HepG2 (cell line): ENCODE measurements around the gene CDO1. TPM values are rescaled to one million over a fixed set of nuclear protein-coding genes. Genes with fewer than 3 reads are reported as not detected.

Source experiments
- ATF7-NPFF ChIP-seq: sonication (generic); formaldehyde crosslinking; IDR thresholded peaks from 2 replicates; pipeline ENCODE4 v1.8.1; 2023; ENCODE audit warnings: mild to moderate bottlenecking, low read depth, missing genetic modification reagents, moderate library complexity
- DNMT1 ChIP-seq: sonication (generic); formaldehyde crosslinking; IDR thresholded peaks from 2 replicates; pipeline ENCODE4 v1.5.1; 2020; ENCODE audit warnings: mild to moderate bottlenecking, missing genetic modification reagents
- ETV5 ChIP-seq: IDR thresholded peaks from 2 replicates; pipeline ENCODE4 v1.6.1; 2018; ENCODE audit warnings: missing biosample characterization, missing genetic modification reagents, inconsistent platforms, borderline replicate concordance
- GATAD1 ChIP-seq: IDR thresholded peaks from 2 replicates; pipeline ENCODE4 v1.6.1; 2016; ENCODE audit warnings: missing genetic modification reagents, missing compliant biosample characterization
- HMG20A ChIP-seq: IDR thresholded peaks from 2 replicates; pipeline ENCODE4 v1.6.1; 2016; ENCODE audit warnings: borderline replicate concordance
- KLF12 ChIP-seq: sonication (generic); formaldehyde crosslinking; IDR thresholded peaks from 2 replicates; pipeline ENCODE4 v1.4.0; 2020; ENCODE audit warnings: missing genetic modification reagents, borderline replicate concordance
- SMARCE1 ChIP-seq: fragments of 450-650 bp; IDR thresholded peaks from 2 replicates; pipeline ENCODE4 v1.6.1; 2017; ENCODE audit warnings: borderline replicate concordance
- TARDBP ChIP-seq: sonication (generic); formaldehyde crosslinking; IDR thresholded peaks from 2 replicates; pipeline ENCODE4 v1.8.0; 2022; ENCODE audit warnings: mild to moderate bottlenecking, missing genetic modification reagents
- TOPORS ChIP-seq: sonication (generic); formaldehyde crosslinking; IDR thresholded peaks from 2 replicates; pipeline ENCODE4 v1.8.0; 2023; ENCODE audit warnings: mild to moderate bottlenecking, missing genetic modification reagents
- ZBTB38 ChIP-seq: sonication (generic); formaldehyde crosslinking; IDR thresholded peaks from 2 replicates; pipeline ENCODE4 v1.5.1; 2020; ENCODE audit warnings: mild to moderate bottlenecking, missing genetic modification reagents
- ZNF121 ChIP-seq: sonication (generic); formaldehyde crosslinking; IDR thresholded peaks from 2 replicates; pipeline ENCODE4 v1.5.0; 2020; ENCODE audit warnings: mild to moderate bottlenecking, missing genetic modification reagents
- ZNF281 ChIP-seq: sonication (generic); formaldehyde crosslinking; IDR thresholded peaks from 2 replicates; pipeline ENCODE4 v1.4.0; 2020; ENCODE audit warnings: missing genetic modification reagents, borderline replicate concordance
- ZNF30 ChIP-seq: sonication (generic); formaldehyde crosslinking; IDR thresholded peaks from 2 replicates; pipeline ENCODE4 v1.5.0; 2020; ENCODE audit warnings: mild to moderate bottlenecking, missing genetic modification reagents
- ZNF543 ChIP-seq: sonication (generic); formaldehyde crosslinking; IDR thresholded peaks from 2 replicates; pipeline ENCODE4 v1.4.0; 2020; ENCODE audit warnings: mild to moderate bottlenecking, missing genetic modification reagents
- ZNF790 ChIP-seq: sonication (generic); formaldehyde crosslinking; IDR thresholded peaks from 2 replicates; pipeline ENCODE4 v1.8.0; 2022; ENCODE audit warnings: missing genetic modification reagents, mild to moderate bottlenecking, borderline replicate concordance
- ZNF850 ChIP-seq: sonication (generic); formaldehyde crosslinking; conservative IDR thresholded peaks from 2 replicates; pipeline ENCODE4 v1.9.0; 2021; ENCODE audit warnings: mild to moderate bottlenecking, missing genetic modification reagents
- polyA plus RNA-seq, 8 experiments: library from polyadenylated mRNA; depleted of rRNA in 3 of 8; stranded (reverse) in 7 of 8; unstranded in 1 of 8; fragments of >200 nt; fragmentation: Illumina TruSeq in 4 of 8; extraction: Trizol in 4 of 8; gene quantifications; 2 replicates each; pipeline versions ENCODE4 v1.2.1 to v1.2.3, GENCODE V29; 2011 to 2016; ENCODE audit warnings: low read depth in 4 of 8, missing spikeins in 1 of 8, mixed read lengths in 1 of 8; ENCODE audit not compliant: insufficient read depth in 1 of 8
- total RNA-seq, 5 experiments: library from RNA; depleted of rRNA; stranded (reverse); fragments of >200 nt; fragmentation: Illumina TruSeq; extraction: Trizol; gene quantifications; 2 replicates each; pipeline ENCODE4 v1.2.3, GENCODE V29; 2016; ENCODE audit warnings: low read depth in 1 of 5
- TF ChIP-seq, protein P1 (sequence below): sonication (generic); formaldehyde crosslinking; IDR thresholded peaks from 2 replicates; pipeline ENCODE4 v1.4.0; 2020; ENCODE audit warnings: missing genetic modification reagents
- TF ChIP-seq, protein P2 (sequence below): IDR thresholded peaks from 2 replicates; pipeline ENCODE4 v1.6.1; 2012; ENCODE audit warnings: inconsistent platforms
- TF ChIP-seq, protein P3 (sequence below): sonication (generic); formaldehyde crosslinking; IDR thresholded peaks from 2 replicates; pipeline ENCODE4 v1.4.0; 2020; ENCODE audit warnings: mild to moderate bottlenecking, missing genetic modification reagents

The CDO1 gene
- total and polyA plus RNA-seq, 2 of the 13 experiments (the other 11 are each of a cell fraction or from before 2014, with no cell fraction given): 3.2 to 4.4 TPM

DNA sequence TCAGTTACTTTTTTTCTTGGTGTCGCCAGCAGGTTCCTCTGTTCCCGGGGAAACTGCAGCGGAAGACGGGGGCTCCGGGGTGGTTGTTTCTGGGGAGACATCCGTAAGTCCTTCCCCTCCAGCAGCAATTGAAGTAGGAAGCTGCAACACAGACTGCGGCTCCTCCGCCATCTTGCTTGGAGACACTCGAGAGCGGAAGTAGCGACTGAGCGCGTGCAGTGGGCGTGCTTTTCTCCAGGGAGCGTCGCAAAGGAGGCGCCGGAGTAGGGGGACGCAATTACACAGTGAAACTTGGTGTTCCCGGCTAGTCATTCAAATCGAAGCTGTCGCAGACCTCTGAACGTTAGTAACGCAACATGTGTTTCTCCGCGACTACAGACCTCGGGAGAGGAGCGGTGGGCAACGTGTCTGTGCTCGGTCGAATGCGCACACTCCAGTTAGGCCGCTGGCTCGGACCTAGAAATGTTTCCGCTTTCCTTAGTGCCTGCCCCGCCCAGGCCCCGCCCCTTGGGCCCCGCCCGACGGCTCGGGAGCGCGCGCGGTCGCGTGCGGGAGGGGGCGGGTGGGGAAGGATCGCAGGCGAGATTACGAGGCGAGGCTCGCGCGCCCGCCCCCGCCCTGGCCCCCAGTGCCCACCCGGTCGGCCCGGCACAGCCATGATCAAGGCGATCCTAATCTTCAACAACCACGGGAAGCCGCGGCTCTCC, 25.1 kb upstream of the CDO1 start, which contains the start of the genes AP3S1 and ATG12 (continued):
- TF ChIP-seq GATAD1 (CRISPR knock-in tag) (peak; percentile 87), ZNF850 (no peak), ZNF121 (CRISPR knock-in tag) (no peak; the same call in 1 of the 2 replicates), ZNF281 (CRISPR knock-in tag) (peak; percentile 63; the same call in 1 of the 2 replicates), TARDBP (CRISPR knock-in tag) (peak; percentile 47; the same call in 1 of the 2 replicates), DNMT1 (no peak), ZNF543 (CRISPR knock-in tag) (no peak), ZNF30 (CRISPR knock-in tag) (peak; percentile 28; the same call in 1 of the 2 replicates), KLF12 (CRISPR knock-in tag) (peak; percentile 61; the same call in 1 of the 2 replicates), ATF7-NPFF (CRISPR knock-in tag) (peak; percentile 86), ZBTB38 (CRISPR knock-in tag) (0 out of 2 replicates have a peak, but pooled peaks have one; percentile 53), SMARCE1 (no peak), TOPORS (CRISPR knock-in tag) (peak; percentile 61), HMG20A (CRISPR knock-in tag) (no peak; the same call in 1 of the 2 replicates), ETV5 (CRISPR knock-in tag) (peak; percentile 90), ZNF790 (CRISPR knock-in tag) (peak; percentile 63; the same call in 1 of the 2 replicates)
- TF ChIP-seq, protein P1, sequence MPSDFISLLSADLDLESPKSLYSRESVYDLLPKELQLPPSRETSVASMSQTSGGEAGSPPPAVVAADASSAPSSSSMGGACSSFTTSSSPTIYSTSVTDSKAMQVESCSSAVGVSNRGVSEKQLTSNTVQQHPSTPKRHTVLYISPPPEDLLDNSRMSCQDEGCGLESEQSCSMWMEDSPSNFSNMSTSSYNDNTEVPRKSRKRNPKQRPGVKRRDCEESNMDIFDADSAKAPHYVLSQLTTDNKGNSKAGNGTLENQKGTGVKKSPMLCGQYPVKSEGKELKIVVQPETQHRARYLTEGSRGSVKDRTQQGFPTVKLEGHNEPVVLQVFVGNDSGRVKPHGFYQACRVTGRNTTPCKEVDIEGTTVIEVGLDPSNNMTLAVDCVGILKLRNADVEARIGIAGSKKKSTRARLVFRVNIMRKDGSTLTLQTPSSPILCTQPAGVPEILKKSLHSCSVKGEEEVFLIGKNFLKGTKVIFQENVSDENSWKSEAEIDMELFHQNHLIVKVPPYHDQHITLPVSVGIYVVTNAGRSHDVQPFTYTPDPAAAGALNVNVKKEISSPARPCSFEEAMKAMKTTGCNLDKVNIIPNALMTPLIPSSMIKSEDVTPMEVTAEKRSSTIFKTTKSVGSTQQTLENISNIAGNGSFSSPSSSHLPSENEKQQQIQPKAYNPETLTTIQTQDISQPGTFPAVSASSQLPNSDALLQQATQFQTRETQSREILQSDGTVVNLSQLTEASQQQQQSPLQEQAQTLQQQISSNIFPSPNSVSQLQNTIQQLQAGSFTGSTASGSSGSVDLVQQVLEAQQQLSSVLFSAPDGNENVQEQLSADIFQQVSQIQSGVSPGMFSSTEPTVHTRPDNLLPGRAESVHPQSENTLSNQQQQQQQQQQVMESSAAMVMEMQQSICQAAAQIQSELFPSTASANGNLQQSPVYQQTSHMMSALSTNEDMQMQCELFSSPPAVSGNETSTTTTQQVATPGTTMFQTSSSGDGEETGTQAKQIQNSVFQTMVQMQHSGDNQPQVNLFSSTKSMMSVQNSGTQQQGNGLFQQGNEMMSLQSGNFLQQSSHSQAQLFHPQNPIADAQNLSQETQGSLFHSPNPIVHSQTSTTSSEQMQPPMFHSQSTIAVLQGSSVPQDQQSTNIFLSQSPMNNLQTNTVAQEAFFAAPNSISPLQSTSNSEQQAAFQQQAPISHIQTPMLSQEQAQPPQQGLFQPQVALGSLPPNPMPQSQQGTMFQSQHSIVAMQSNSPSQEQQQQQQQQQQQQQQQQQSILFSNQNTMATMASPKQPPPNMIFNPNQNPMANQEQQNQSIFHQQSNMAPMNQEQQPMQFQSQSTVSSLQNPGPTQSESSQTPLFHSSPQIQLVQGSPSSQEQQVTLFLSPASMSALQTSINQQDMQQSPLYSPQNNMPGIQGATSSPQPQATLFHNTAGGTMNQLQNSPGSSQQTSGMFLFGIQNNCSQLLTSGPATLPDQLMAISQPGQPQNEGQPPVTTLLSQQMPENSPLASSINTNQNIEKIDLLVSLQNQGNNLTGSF (CRISPR knock-in tag): no peak
- TF ChIP-seq, protein P2, sequence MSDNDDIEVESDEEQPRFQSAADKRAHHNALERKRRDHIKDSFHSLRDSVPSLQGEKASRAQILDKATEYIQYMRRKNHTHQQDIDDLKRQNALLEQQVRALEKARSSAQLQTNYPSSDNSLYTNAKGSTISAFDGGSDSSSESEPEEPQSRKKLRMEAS: peak; percentile 93
- TF ChIP-seq, protein P3, sequence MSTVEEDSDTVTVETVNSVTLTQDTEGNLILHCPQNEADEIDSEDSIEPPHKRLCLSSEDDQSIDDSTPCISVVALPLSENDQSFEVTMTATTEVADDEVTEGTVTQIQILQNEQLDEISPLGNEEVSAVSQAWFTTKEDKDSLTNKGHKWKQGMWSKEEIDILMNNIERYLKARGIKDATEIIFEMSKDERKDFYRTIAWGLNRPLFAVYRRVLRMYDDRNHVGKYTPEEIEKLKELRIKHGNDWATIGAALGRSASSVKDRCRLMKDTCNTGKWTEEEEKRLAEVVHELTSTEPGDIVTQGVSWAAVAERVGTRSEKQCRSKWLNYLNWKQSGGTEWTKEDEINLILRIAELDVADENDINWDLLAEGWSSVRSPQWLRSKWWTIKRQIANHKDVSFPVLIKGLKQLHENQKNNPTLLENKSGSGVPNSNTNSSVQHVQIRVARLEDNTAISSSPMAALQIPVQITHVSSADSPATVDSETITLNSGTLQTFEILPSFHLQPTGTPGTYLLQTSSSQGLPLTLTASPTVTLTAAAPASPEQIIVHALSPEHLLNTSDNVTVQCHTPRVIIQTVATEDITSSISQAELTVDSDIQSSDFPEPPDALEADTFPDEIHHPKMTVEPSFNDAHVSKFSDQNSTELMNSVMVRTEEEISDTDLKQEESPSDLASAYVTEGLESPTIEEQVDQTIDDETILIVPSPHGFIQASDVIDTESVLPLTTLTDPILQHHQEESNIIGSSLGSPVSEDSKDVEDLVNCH (CRISPR knock-in tag): no peak
